GM23338 (cell line): ENCODE measurements around the gene DLGAP5. TPM values are rescaled to one million over a fixed set of nuclear protein-coding genes. Genes with fewer than 3 reads are reported as not detected.

Source experiments
- ATAC-seq: fragments of 200-7000 bp; cut with Tn5 transposase; 3 replicates; pipeline ENCODE4 v1.9.1; 2020
- DNase-seq: peaks from one replicate; pipeline ENCODE4 v3.0.0-alpha.2; 2015; ENCODE audit warnings: low spot score
- H2AFZ ChIP-seq: fragments of 200-600 bp; sonication (generic); 2 replicates; pipeline ENCODE4 v1.8.0; 2016; ENCODE audit warnings: antibody characterized with exemption, mild to moderate bottlenecking, moderate library complexity
- H3F3A ChIP-seq: fragments of 200-600 bp; sonication (generic); replicated peaks from 2 replicates; pipeline ENCODE4 v1.8.0; 2017; ENCODE audit warnings: antibody characterized with exemption, mixed run types, low read depth
- H3K27ac ChIP-seq: fragments of 200-600 bp; sonication (generic); 2 replicates; pipeline ENCODE4 v1.6.1; 2016; ENCODE audit warnings: low read depth
- H3K27me3 ChIP-seq: fragments of 200-600 bp; sonication (generic); 2 replicates; pipeline ENCODE4 v1.8.0; 2016; ENCODE audit warnings: mild to moderate bottlenecking, mixed run types, moderate library complexity; ENCODE audit not compliant: insufficient read depth
- H3K36me3 ChIP-seq: fragments of 200-600 bp; sonication (generic); 2 replicates; pipeline ENCODE4 v1.8.0; 2016; ENCODE audit warnings: mild to moderate bottlenecking; ENCODE audit not compliant: insufficient read depth
- H3K4me1 ChIP-seq: fragments of 200-600 bp; sonication (generic); 2 replicates; pipeline ENCODE4 v1.8.0; 2016; ENCODE audit warnings: mild to moderate bottlenecking, moderate library complexity; ENCODE audit not compliant: insufficient read depth
- H3K4me2 ChIP-seq: fragments of 200-600 bp; sonication (generic); 2 replicates; pipeline ENCODE4 v1.7.1; 2017; ENCODE audit warnings: mixed run types
- H3K4me3 ChIP-seq: fragments of 200-600 bp; sonication (generic); 2 replicates; pipeline ENCODE4 v1.6.1; 2016; ENCODE audit warnings: mixed run types
- H3K79me2 ChIP-seq: fragments of 200-600 bp; sonication (generic); replicated peaks from 2 replicates; pipeline ENCODE4 v1.8.0; 2017; ENCODE audit warnings: mild to moderate bottlenecking; ENCODE audit not compliant: insufficient read depth
- H3K9me2 ChIP-seq: fragments of 200-600 bp; sonication (generic); 2 replicates; pipeline ENCODE4 v1.8.0; 2017; ENCODE audit not compliant: insufficient read depth
- H4K20me1 ChIP-seq: fragments of 200-600 bp; sonication (generic); replicated peaks from 2 replicates; pipeline ENCODE4 v1.8.0; 2017; ENCODE audit warnings: mild to moderate bottlenecking; ENCODE audit not compliant: insufficient read depth
- H3K27ac Mint-ChIP-seq: 2 replicates; pipeline ENCODE4 v1.8.0; 2020; ENCODE audit warnings: inconsistent platforms, mild to moderate bottlenecking, moderate library complexity, mixed read lengths
- H3K27me3 Mint-ChIP-seq: 3 replicates; pipeline ENCODE4 v1.8.0; 2022; ENCODE audit warnings: low read depth, mild to moderate bottlenecking, moderate library complexity, mixed read lengths, inconsistent platforms; ENCODE audit not compliant: insufficient read depth, poor library complexity
- H3K36me3 Mint-ChIP-seq: 3 replicates; pipeline ENCODE4 v1.8.0; 2021; ENCODE audit warnings: low read depth, mild to moderate bottlenecking, inconsistent platforms, moderate library complexity, mixed read lengths
- H3K4me1 Mint-ChIP-seq: 3 replicates; pipeline ENCODE4 v1.8.0; 2020; ENCODE audit warnings: mild to moderate bottlenecking, inconsistent platforms, mixed read lengths
- H3K4me3 Mint-ChIP-seq: 3 replicates; pipeline ENCODE4 v1.8.0; 2021; ENCODE audit warnings: moderate library complexity, mild to moderate bottlenecking, inconsistent platforms, mixed read lengths
- H3K9me3 Mint-ChIP-seq: 3 replicates; pipeline ENCODE4 v1.8.0; 2020; ENCODE audit warnings: moderate library complexity, mild to moderate bottlenecking, inconsistent platforms, mixed read lengths
- EZH2 ChIP-seq: fragments of 200-600 bp; sonication (generic); IDR thresholded peaks from one replicate; pipeline ENCODE4 v1.8.0; 2017; ENCODE audit warnings: antibody characterized with exemption, mild to moderate bottlenecking, low read depth; ENCODE audit not compliant: unreplicated experiment
- EZH2phosphoT487 ChIP-seq: fragments of 200-600 bp; sonication (generic); IDR thresholded peaks from one replicate; pipeline ENCODE4 v1.8.1; 2018; ENCODE audit warnings: antibody characterized with exemption; ENCODE audit not compliant: unreplicated experiment
- JUNB ChIP-seq: IDR thresholded peaks from one replicate; pipeline ENCODE4 v1.6.1; 2016; ENCODE audit warnings: antibody characterized with exemption; ENCODE audit not compliant: unreplicated experiment
- NANOG ChIP-seq: IDR thresholded peaks from 2 replicates; pipeline ENCODE4 v1.6.1; 2016; ENCODE audit warnings: antibody characterized with exemption, borderline replicate concordance
- STAT1 ChIP-seq: IDR thresholded peaks from one replicate; pipeline ENCODE4 v1.6.1; 2016; ENCODE audit warnings: antibody characterized with exemption; ENCODE audit not compliant: unreplicated experiment
- ZNF331 ChIP-seq: fragments of 250-450 bp; sonication (Bioruptor Pico); IDR thresholded peaks from 2 replicates; pipeline ENCODE4 v1.5.0; 2020; ENCODE audit warnings: low read depth, mild to moderate bottlenecking, moderate library complexity
- ZNF462 ChIP-seq: fragments of 250-450 bp; sonication (Bioruptor Pico); IDR thresholded peaks from 2 replicates; pipeline ENCODE4 v1.5.0; 2020; ENCODE audit warnings: mild to moderate bottlenecking, moderate library complexity
- polyA plus RNA-seq: library from polyadenylated mRNA; unstranded; fragments of >200 nt; fragmentation: Nextera tagmentation; extraction: Ambion mirVana; gene quantifications from 2 replicates; pipeline ENCODE4 v1.2.1, GENCODE V29; 2016
- total RNA-seq: library from RNA; depleted of rRNA; stranded (reverse); fragments of >200 nt; shearing (Covaris generic); gene quantifications from 2 replicates; pipeline ENCODE4 v1.2.3, GENCODE V29; 2014

The DLGAP5 gene
- total and polyA plus RNA-seq, 2 experiments from 2014 or later, result 110 to 117 TPM

GRCh38 chr14:55099756-55100155 is 91.6 kb downstream of the DLGAP5 start:
- peaks cover 31% of the 10 kb centered on the region for H3K4me1 Mint-ChIP-seq
- H3F3A ChIP-seq, result no peaks in the 10 kb centered on the region
- no peaks in the 10 kb centered on the region for H3K36me3 ChIP-seq
- H3K4me3 Mint-ChIP-seq, result no peak overlapping the region
- DNase-seq, result no peak
- no peak for ATAC-seq
- H3K79me2 ChIP-seq, result no peaks in the 10 kb centered on the region
- H3K4me2 ChIP-seq, result no peak overlapping the region
- peaks cover 20% of the 10 kb centered on the region for H3K4me1 ChIP-seq
- H2AFZ ChIP-seq, result no peak overlapping the region
- H3K27me3 ChIP-seq, result no peaks in the 10 kb centered on the region
- no peak overlapping the region for H3K4me3 ChIP-seq
- no peaks in the 10 kb centered on the region for H3K27me3 Mint-ChIP-seq
- peaks cover 3% of the 10 kb centered on the region; the same call in 1 of the 3 replicates for H3K9me3 Mint-ChIP-seq
- no peaks in the 10 kb centered on the region for H3K9me2 ChIP-seq
- 0 out of 3 replicates have a peak, but pooled peaks cover 3% of the 10 kb centered on the region for H3K36me3 Mint-ChIP-seq
- H3K27ac Mint-ChIP-seq, result no peak overlapping the region
- no peak for TF ChIP-seq STAT1
- TF ChIP-seq EZH2, result no peak
- no peak for TF ChIP-seq ZNF331 (CRISPR knock-in tag)
- TF ChIP-seq ZNF462 (CRISPR knock-in tag), result no peak
- no peak overlapping the region for H3K27ac ChIP-seq
- no peaks in the 10 kb centered on the region for H4K20me1 ChIP-seq

- DNase-seq (no peak), ATAC-seq (no peak)
- Mint-ChIP-seq H3K4me3 (no peak overlapping the region), H3K4me1 (peaks cover 23% of the 10 kb centered on the region), H3K9me3 (no peaks in the 10 kb centered on the region), H3K27me3 (no peaks in the 10 kb centered on the region), H3K36me3 (no peaks in the 10 kb centered on the region), H3K27ac (no peak overlapping the region)
- no peaks in the 10 kb centered on the region for H3K36me3 ChIP-seq
- no peak overlapping the region for H2AFZ ChIP-seq
- H3K79me2 ChIP-seq, result no peaks in the 10 kb centered on the region
- H3K4me3 ChIP-seq, result no peak overlapping the region
- H3K27me3 ChIP-seq, result no peaks in the 10 kb centered on the region
- no peak overlapping the region for H3K4me2 ChIP-seq
- H3K27ac ChIP-seq, result no peak overlapping the region
- H3K4me1 ChIP-seq, result peaks cover 12% of the 10 kb centered on the region
- no peaks in the 10 kb centered on the region for H4K20me1 ChIP-seq
- no peaks in the 10 kb centered on the region for H3F3A ChIP-seq
- no peaks in the 10 kb centered on the region for H3K9me2 ChIP-seq
- no peak for TF ChIP-seq ZNF462 (CRISPR knock-in tag)
- no peak for TF ChIP-seq JUNB
- TF ChIP-seq EZH2phosphoT487, result no peak
- no peak for TF ChIP-seq NANOG
These were observed 92.9 kb downstream of the DLGAP5 start for GRCh38 chr14:55098561-55098898.
